B cell (primary cell): ENCODE measurements around the gene AUTS2. TPM values are rescaled to one million over a fixed set of nuclear protein-coding genes. Genes with fewer than 3 reads are reported as not detected.

Experiments
- ATAC-seq: fragments of 200-7000 bp; cut with Tn5 transposase; one replicate; pipeline ENCODE4 v1.10.0; 2021; ENCODE audit warnings: low read depth, mild to moderate bottlenecking, moderate number of reproducible peaks, moderate library complexity
- CTCF ChIA-PET: fragments of 350-600 bp; sonication (Branson Sonifier 250); formaldehyde crosslinking; loops from one replicate; lab custom pipeline; 2021; ENCODE audit warnings: antibody characterized with exemption, inconsistent platforms; lab: Charles Lee
- POLR2A ChIA-PET: fragments of 350-600 bp; sonication (Branson Sonifier 250); formaldehyde crosslinking; loops from one replicate; lab custom pipeline; 2021; ENCODE audit warnings: antibody characterized with exemption; lab: Charles Lee
- DNase-seq: peaks from one replicate; pipeline ENCODE4 v3.0.0; 2013
- H2AFZ ChIP-seq: 2 replicates; pipeline ENCODE4 v1.6.1; 2012; ENCODE audit warnings: mild to moderate bottlenecking, low read depth, low read length; ENCODE audit not compliant: insufficient read depth, poor library complexity, severe bottlenecking
- H3K27ac ChIP-seq, 2 donors: 1 replicate in 1 of 2; 2 replicates in 1 of 2; pipeline ENCODE4 v1.5.1; 2012 to 2013; ENCODE audit warnings: low read length in 2 of 2, mild to moderate bottlenecking in 2 of 2, moderate library complexity in 1 of 2
- H3K27me3 ChIP-seq, 4 experiments: fragments of 200-600 bp in 1 of 4; sonication (generic) in 1 of 4; replicated peaks in 1 of 4; 1 replicate in 2 of 4; 2 replicates in 2 of 4; pipeline versions ENCODE4 v1.6.1 to v1.7.0; 2013 to 2016; ENCODE audit warnings: low read length in 3 of 4, mild to moderate bottlenecking in 2 of 4, mixed read lengths in 1 of 4, moderate library complexity in 1 of 4; ENCODE audit not compliant: insufficient read depth in 4 of 4, control insufficient read depth in 3 of 4; ENCODE audit errors: control extremely low read depth in 1 of 4
- H3K36me3 ChIP-seq, 2 experiments: replicated peaks in 1 of 2; 1 replicate in 1 of 2; 2 replicates in 1 of 2; pipeline versions ENCODE4 v1.6.1 to v1.7.1; 2013; ENCODE audit warnings: low read length in 1 of 2; ENCODE audit not compliant: insufficient read depth in 2 of 2, control insufficient read depth in 1 of 2; ENCODE audit errors: control extremely low read depth in 1 of 2, extremely low read depth in 1 of 2
- H3K4me1 ChIP-seq, 2 donors: fragments of 200-600 bp in 1 of 2; sonication (generic) in 1 of 2; 1 replicate in 1 of 2; 2 replicates in 1 of 2; pipeline versions ENCODE4 v1.5.1 to v1.6.1; 2013 to 2017; ENCODE audit warnings: low read length in 2 of 2; ENCODE audit not compliant: control insufficient read depth in 2 of 2, insufficient read depth in 2 of 2
- H3K4me2 ChIP-seq: replicated peaks from 2 replicates; pipeline ENCODE3; 2012; ENCODE audit warnings: mild to moderate bottlenecking, low read depth, low read length; ENCODE audit not compliant: poor library complexity, severe bottlenecking
- H3K4me3 ChIP-seq, 5 experiments: fragments of 200-600 bp in 1 of 5; sonication (generic) in 1 of 5; 1 replicate in 3 of 5; 2 replicates in 2 of 5; pipeline versions ENCODE4 v1.5.1 to v1.7.0; 2011 to 2016; ENCODE audit warnings: low read length in 4 of 5, mild to moderate bottlenecking in 4 of 5, low read depth in 2 of 5, control low read depth in 1 of 5, moderate library complexity in 1 of 5; ENCODE audit not compliant: insufficient read depth in 1 of 5; ENCODE audit errors: control extremely low read depth in 1 of 5, extremely low read depth in 1 of 5
- H3K79me2 ChIP-seq: fragments of 200-600 bp; sonication (generic); one replicate; pipeline ENCODE4 v1.6.0; 2016; ENCODE audit warnings: low read length; ENCODE audit not compliant: control insufficient read depth, insufficient read depth
- H3K9ac ChIP-seq: fragments of 200-600 bp; sonication (generic); 2 replicates; pipeline ENCODE4 v1.6.1; 2017; ENCODE audit warnings: mild to moderate bottlenecking, low read length, moderate library complexity
- H3K9me3 ChIP-seq, 3 donors: one replicate each; pipeline versions ENCODE4 v1.6.1 to v1.7.1; 2013; ENCODE audit warnings: low read length in 2 of 3; ENCODE audit not compliant: control insufficient read depth in 2 of 3, insufficient read depth in 1 of 3; ENCODE audit errors: control extremely low read depth in 1 of 3
- H4K20me1 ChIP-seq: 2 replicates; pipeline ENCODE4 v1.6.0; 2012; ENCODE audit warnings: mild to moderate bottlenecking, low read length; ENCODE audit not compliant: insufficient read depth, control insufficient read depth, poor library complexity, severe bottlenecking
- H3K27ac Mint-ChIP-seq: one replicate; pipeline ENCODE4 v1.8.0; 2021; ENCODE audit warnings: mixed read lengths
- H3K27me3 Mint-ChIP-seq: one replicate; pipeline ENCODE4 v1.8.0; 2021; ENCODE audit warnings: mixed read lengths
- H3K4me1 Mint-ChIP-seq: one replicate; pipeline ENCODE4 v1.8.0; 2021; ENCODE audit warnings: mixed read lengths
- H3K4me3 Mint-ChIP-seq: one replicate; pipeline ENCODE4 v1.8.0; 2021; ENCODE audit warnings: mixed read lengths
- H3K9me3 Mint-ChIP-seq: one replicate; pipeline ENCODE4 v1.8.0; 2022; ENCODE audit warnings: mixed read lengths; ENCODE audit not compliant: insufficient read depth
- CTCF ChIP-seq: fragments of 200-600 bp; IDR thresholded peaks from one replicate; pipeline ENCODE4 v1.8.0; 2022; ENCODE audit warnings: antibody characterized with exemption, mild to moderate bottlenecking
- EZH2 ChIP-seq: IDR thresholded peaks from 2 replicates; pipeline ENCODE4 v1.6.1; 2012; ENCODE audit warnings: borderline replicate concordance, low read depth, mild to moderate bottlenecking, moderate library complexity, low read length; ENCODE audit not compliant: insufficient read depth, poor library complexity, severe bottlenecking
- WGBS: methylation state at CpG from one replicate; pipeline ENCODE4 v1.1.5; 2013; ENCODE audit warnings: missing lambda C conversion rate; ENCODE audit not compliant: insufficient coverage; 5-methylcytosine and 5-hydroxymethylcytosine counted together
- intact Hi-C: fragments of 100-400 bp; cut with micrococcal nuclease; formaldehyde crosslinking; loops from one replicate; pipeline ENCODE4 v1.10.0; 2022
- polyA plus RNA-seq: library from polyadenylated mRNA; depleted of rRNA; stranded (reverse); fragments of >200 nt; gene quantifications from 2 replicates; pipeline ENCODE4 v1.2.3, GENCODE V29; 2012
- total RNA-seq, 2 donors: library from RNA; stranded (reverse); fragments of 120-200 nt in 1 of 2; gene quantifications; 1 replicate in 1 of 2; 2 replicates in 1 of 2; pipeline versions ENCODE4 v1.2.3 to v1.2.4, GENCODE V29; 2013 to 2022

The AUTS2 gene
- total and polyA plus RNA-seq, 2 donors (not counting 1 experiment from before 2014, with no cell fraction given): 22.3 to 35.0 TPM

GRCh38 chr7:70132852-70133690 is 534.8 kb downstream of the AUTS2 start:
- Histone ChIP-seq H3K4me1 (no peaks in the 10 kb centered on the region), H3K9me3 (no peaks in the 10 kb centered on the region), H3K27me3 (no peaks in the 10 kb centered on the region), H2AFZ (no peak overlapping the region), H3K79me2 (no peaks in the 10 kb centered on the region), H3K36me3 (peaks cover 1 to 5% of the 10 kb centered on the region in 2 experiments), H3K27ac (no peak overlapping the region), H3K4me3 (no peak overlapping the region), H3K9ac (no peak overlapping the region), H3K4me2 (no peak overlapping the region), H4K20me1 (no peaks in the 10 kb centered on the region)
- H3K4me1 Mint-ChIP-seq: no peaks in the 10 kb centered on the region
- CTCF ChIA-PET: no interaction called here
- DNase-seq (no peak), ATAC-seq (no peak)
- WGBS: no CpG with 5 or more reads among the region's 1 CpG
- H3K27me3 Mint-ChIP-seq: no peaks in the 10 kb centered on the region
- TF ChIP-seq EZH2 (no peak), CTCF (no peak)
- POLR2A ChIA-PET: no interaction called here
- no peaks in the 10 kb centered on the region for H3K9me3 Mint-ChIP-seq
- intact Hi-C loops: no loop called here
- H3K4me3 Mint-ChIP-seq: no peak overlapping the region
- no peak overlapping the region for H3K27ac Mint-ChIP-seq

- H3K27ac Mint-ChIP-seq: no peak overlapping the region
- Histone ChIP-seq H4K20me1 (no peaks in the 10 kb centered on the region), H3K36me3 (peaks cover under 1 to 1% of the 10 kb centered on the region in 2 experiments), H3K9ac (no peak overlapping the region), H3K27ac (no peak overlapping the region), H3K9me3 (no peaks in the 10 kb centered on the region), H3K4me3 (no peak overlapping the region), H3K79me2 (no peaks in the 10 kb centered on the region), H3K4me2 (no peak overlapping the region), H2AFZ (no peak overlapping the region), H3K27me3 (no peaks in the 10 kb centered on the region), H3K4me1 (no peaks in the 10 kb centered on the region)
- ATAC-seq (no peak), DNase-seq (no peak)
- ChIA-PET CTCF (no interaction called here), POLR2A (no interaction called here)
- WGBS: 95% methylated on average over 4 of the region's 8 CpGs
- H3K4me1 Mint-ChIP-seq: no peaks in the 10 kb centered on the region
- TF ChIP-seq CTCF (no peak), EZH2 (no peak)
- intact Hi-C loops: no loop called here
- no peaks in the 10 kb centered on the region for H3K9me3 Mint-ChIP-seq
- H3K4me3 Mint-ChIP-seq: no peak overlapping the region
- H3K27me3 Mint-ChIP-seq: no peaks in the 10 kb centered on the region
Measured at GRCh38 chr7:70134029-70134770, 535.9 kb downstream of the AUTS2 start.
